Activated CD4-positive, alpha-beta T cell treated with anti-CD3 and anti-CD28 coated beads, Interleukin-2, amount 10 ng/mL, durations not matched to agents 24 days and 14 days (primary cell): ENCODE results near the gene KRT3. TPM values are rescaled to one million over a fixed set of nuclear protein-coding genes. Genes with fewer than 3 reads are reported as not detected.

Experiments
- DNase-seq: peaks from one replicate; pipeline ENCODE4 v3.0.0; 2022
- H3K27ac Mint-ChIP-seq: one replicate; pipeline ENCODE4 v1.8.0; 2022; ENCODE audit warnings: mild to moderate bottlenecking, mixed read lengths
- H3K27me3 Mint-ChIP-seq: one replicate; pipeline ENCODE4 v1.8.0; 2022; ENCODE audit warnings: mixed read lengths
- H3K36me3 Mint-ChIP-seq: one replicate; pipeline ENCODE4 v1.8.0; 2022; ENCODE audit warnings: low read depth, mild to moderate bottlenecking, mixed read lengths
- H3K4me1 Mint-ChIP-seq: one replicate; pipeline ENCODE4 v1.8.0; 2021; ENCODE audit warnings: mixed read lengths
- H3K4me3 Mint-ChIP-seq: one replicate; pipeline ENCODE4 v1.8.0; 2022; ENCODE audit warnings: mild to moderate bottlenecking, moderate library complexity, mixed read lengths
- H3K9me3 Mint-ChIP-seq: one replicate; pipeline ENCODE4 v1.8.0; 2021; ENCODE audit warnings: mixed read lengths
- intact Hi-C: fragments of 100-400 bp; cut with micrococcal nuclease; formaldehyde crosslinking; loops from one replicate; pipeline ENCODE4 v1.15.1; 2023
- total RNA-seq: library from RNA; stranded (reverse); gene quantifications from 2 replicates; pipeline ENCODE4 v1.2.3, GENCODE V29; 2022

Gene KRT3
- total RNA-seq, 1 donor from 2014 or later = 0.14 TPM

DNA sequence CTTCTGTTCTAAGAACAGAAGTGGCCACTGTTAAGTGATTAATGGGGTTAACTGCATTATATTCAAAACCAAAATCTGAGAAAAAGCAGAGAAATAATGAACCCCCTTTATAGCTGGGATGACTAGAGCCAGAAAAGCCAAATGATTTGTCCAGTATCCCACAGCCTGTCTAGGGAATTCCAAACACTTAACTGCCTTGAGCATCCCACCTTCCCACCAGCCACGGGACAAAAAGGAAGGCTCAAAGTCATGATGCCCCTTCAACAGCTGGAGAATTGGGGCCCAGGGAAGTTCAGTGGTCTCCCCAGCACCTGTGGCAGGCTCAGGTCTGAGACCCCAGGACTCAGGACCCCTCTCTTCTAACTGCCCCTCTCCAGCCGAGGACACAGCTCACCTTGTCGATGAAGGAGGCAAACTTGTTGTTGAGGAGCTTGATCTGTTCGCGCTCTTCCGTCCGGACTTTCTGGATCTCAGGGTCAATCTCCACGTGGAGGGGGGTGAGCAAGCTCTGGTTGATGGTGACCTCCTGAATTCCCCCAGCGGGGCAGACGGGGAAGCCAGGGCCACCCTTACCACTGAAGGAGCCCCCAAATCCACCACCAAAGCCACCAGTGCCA, 17.4 kb upstream of the KRT3 start:
- no peaks in the 10 kb centered on the region for H3K36me3 Mint-ChIP-seq
- no peaks in the 10 kb centered on the region for H3K4me1 Mint-ChIP-seq
- peaks cover 5% of the 10 kb centered on the region for H3K27me3 Mint-ChIP-seq
- no peak overlapping the region for H3K27ac Mint-ChIP-seq
- H3K9me3 Mint-ChIP-seq = no peaks in the 10 kb centered on the region
- intact Hi-C loops = no loop called here
- no peak for DNase-seq
- H3K4me3 Mint-ChIP-seq = no peak overlapping the region

- H3K4me3 Mint-ChIP-seq = no peak overlapping the region
- intact Hi-C loops = no loop called here
- no peaks in the 10 kb centered on the region for H3K9me3 Mint-ChIP-seq
- no peak for DNase-seq
- H3K36me3 Mint-ChIP-seq = no peaks in the 10 kb centered on the region
- H3K27me3 Mint-ChIP-seq = peaks cover 5% of the 10 kb centered on the region
- no peak overlapping the region for H3K27ac Mint-ChIP-seq
- H3K4me1 Mint-ChIP-seq = no peaks in the 10 kb centered on the region
Measured at GRCh38 chr12:52812749-52813148, 16.8 kb upstream of the KRT3 start.

DNA sequence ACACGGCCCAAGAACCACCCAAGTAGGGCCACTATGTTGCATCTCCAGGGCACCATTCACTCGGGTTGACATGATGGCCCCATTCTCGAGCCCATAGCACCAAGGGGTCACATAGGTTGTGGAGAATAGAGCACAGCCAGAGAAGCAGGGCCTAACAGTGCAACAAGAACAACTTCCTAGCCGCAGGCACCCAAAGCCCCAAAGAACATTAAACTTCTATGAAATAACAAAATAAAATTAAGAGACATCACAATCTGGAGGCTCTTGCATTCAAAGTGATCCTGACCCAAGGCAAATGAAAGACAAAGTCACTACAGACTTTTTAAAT, 16.1 kb upstream of the KRT3 start:
- Mint-ChIP-seq H3K36me3 (no peaks in the 10 kb centered on the region), H3K27me3 (peaks cover 5% of the 10 kb centered on the region), H3K27ac (no peak overlapping the region), H3K9me3 (no peaks in the 10 kb centered on the region), H3K4me1 (no peaks in the 10 kb centered on the region), H3K4me3 (no peak overlapping the region)
- no peak for DNase-seq
- intact Hi-C loops = no loop called here

GRCh38 chr12:52811191-52812072, 15.5 kb upstream of the KRT3 start:
- no peaks in the 10 kb centered on the region for H3K4me1 Mint-ChIP-seq
- no peaks in the 10 kb centered on the region for H3K36me3 Mint-ChIP-seq
- no peak for DNase-seq
- H3K27ac Mint-ChIP-seq = no peak overlapping the region
- H3K9me3 Mint-ChIP-seq = no peaks in the 10 kb centered on the region
- H3K27me3 Mint-ChIP-seq = peaks cover 5% of the 10 kb centered on the region
- H3K4me3 Mint-ChIP-seq = no peak overlapping the region
- intact Hi-C loops = no loop called here

DNA sequence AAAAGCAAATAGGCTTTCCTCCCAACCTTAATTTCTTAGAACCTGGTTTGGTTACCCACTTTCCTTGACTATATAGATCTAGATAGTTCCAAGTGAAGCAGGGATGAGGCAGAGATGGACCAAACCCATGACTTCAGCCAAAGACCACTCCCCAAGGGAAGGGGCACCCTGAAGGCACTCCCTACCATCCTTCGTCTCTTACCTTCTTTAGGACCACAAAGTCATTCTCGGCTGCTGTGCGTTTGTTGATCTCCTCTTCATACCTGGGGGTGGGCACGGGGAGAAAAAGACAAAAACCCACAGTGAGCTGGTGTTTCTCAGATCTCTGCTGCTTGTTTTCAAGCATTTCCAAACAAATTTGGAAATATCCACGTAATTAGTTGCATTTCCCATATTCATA, 14.6 kb upstream of the KRT3 start:
- H3K4me3 Mint-ChIP-seq = no peak overlapping the region
- H3K27ac Mint-ChIP-seq = no peak overlapping the region
- no peaks in the 10 kb centered on the region for H3K9me3 Mint-ChIP-seq
- no peak for DNase-seq
- H3K36me3 Mint-ChIP-seq = no peaks in the 10 kb centered on the region
- intact Hi-C loops = no loop called here
- H3K4me1 Mint-ChIP-seq = no peaks in the 10 kb centered on the region
- H3K27me3 Mint-ChIP-seq = peaks cover 5% of the 10 kb centered on the region

DNA sequence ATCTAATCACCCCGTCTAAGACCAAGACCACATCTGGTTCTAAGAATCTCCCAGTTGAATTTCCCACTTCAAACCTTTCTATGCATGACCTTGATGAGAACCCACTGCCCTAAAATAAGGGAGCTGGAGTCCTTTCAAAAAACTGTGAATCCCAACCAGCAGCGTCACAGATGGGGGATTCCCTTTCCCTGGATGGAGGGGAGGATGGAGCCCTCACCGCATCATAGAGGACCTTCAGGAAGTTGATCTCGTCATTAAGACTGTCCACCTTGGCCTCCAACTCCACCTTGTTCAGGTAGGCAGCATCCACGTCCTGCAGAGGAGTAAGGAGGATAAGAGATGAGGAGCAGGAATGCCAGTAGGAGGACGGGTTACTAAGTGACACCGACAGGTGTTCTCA, 13.2 kb upstream of the KRT3 start:
- H3K4me3 Mint-ChIP-seq = no peak overlapping the region
- H3K36me3 Mint-ChIP-seq = no peaks in the 10 kb centered on the region
- H3K4me1 Mint-ChIP-seq = no peaks in the 10 kb centered on the region
- intact Hi-C loops = no loop called here
- H3K27ac Mint-ChIP-seq = no peak overlapping the region
- H3K27me3 Mint-ChIP-seq = peaks cover 3% of the 10 kb centered on the region
- no peak for DNase-seq
- H3K9me3 Mint-ChIP-seq = no peaks in the 10 kb centered on the region

GRCh38 chr12:52808573-52809160, 12.8 kb upstream of the KRT3 start:
- Mint-ChIP-seq H3K9me3 (no peaks in the 10 kb centered on the region), H3K4me1 (no peaks in the 10 kb centered on the region), H3K27me3 (peaks cover 3% of the 10 kb centered on the region), H3K36me3 (no peaks in the 10 kb centered on the region), H3K27ac (no peak overlapping the region), H3K4me3 (no peak overlapping the region)
- intact Hi-C loops = no loop called here
- DNase-seq = no peak

GRCh38 chr12:52807544-52808470, 11.9 kb upstream of the KRT3 start:
- intact Hi-C loops = no loop called here
- no peaks in the 10 kb centered on the region for H3K4me1 Mint-ChIP-seq
- no peaks in the 10 kb centered on the region for H3K36me3 Mint-ChIP-seq
- H3K9me3 Mint-ChIP-seq = no peaks in the 10 kb centered on the region
- no peak overlapping the region for H3K4me3 Mint-ChIP-seq
- H3K27ac Mint-ChIP-seq = no peak overlapping the region
- peaks cover 3% of the 10 kb centered on the region for H3K27me3 Mint-ChIP-seq
- DNase-seq = no peak

- intact Hi-C loops = no loop called here
- no peak overlapping the region for H3K4me3 Mint-ChIP-seq
- DNase-seq = no peak
- H3K27ac Mint-ChIP-seq = no peak overlapping the region
- H3K4me1 Mint-ChIP-seq = no peaks in the 10 kb centered on the region
- H3K27me3 Mint-ChIP-seq = peaks cover 3% of the 10 kb centered on the region
- H3K36me3 Mint-ChIP-seq = no peaks in the 10 kb centered on the region
- H3K9me3 Mint-ChIP-seq = no peaks in the 10 kb centered on the region
Measured at GRCh38 chr12:52806821-52807543, 11.1 kb upstream of the KRT3 start.

GRCh38 chr12:52806169-52806811, 10.4 kb upstream of the KRT3 start:
- no peak overlapping the region for H3K4me3 Mint-ChIP-seq
- peaks cover 3% of the 10 kb centered on the region for H3K27me3 Mint-ChIP-seq
- no peaks in the 10 kb centered on the region for H3K4me1 Mint-ChIP-seq

GRCh38 chr12:52805739-52806138, 9.8 kb upstream of the KRT3 start:
- intact Hi-C loops = no loop called here
- Mint-ChIP-seq H3K9me3 (no peaks in the 10 kb centered on the region), H3K4me1 (no peaks in the 10 kb centered on the region), H3K27me3 (peaks cover 2% of the 10 kb centered on the region), H3K27ac (no peak overlapping the region), H3K4me3 (no peak overlapping the region), H3K36me3 (no peaks in the 10 kb centered on the region)
- DNase-seq = no peak

More at GRCh38 chr12:52806169-52806811, 10.4 kb upstream of the KRT3 start:
- Mint-ChIP-seq H3K36me3 (no peaks in the 10 kb centered on the region), H3K9me3 (no peaks in the 10 kb centered on the region), H3K27ac (no peak overlapping the region)
- intact Hi-C loops = no loop called here
- DNase-seq = no peak

DNA sequence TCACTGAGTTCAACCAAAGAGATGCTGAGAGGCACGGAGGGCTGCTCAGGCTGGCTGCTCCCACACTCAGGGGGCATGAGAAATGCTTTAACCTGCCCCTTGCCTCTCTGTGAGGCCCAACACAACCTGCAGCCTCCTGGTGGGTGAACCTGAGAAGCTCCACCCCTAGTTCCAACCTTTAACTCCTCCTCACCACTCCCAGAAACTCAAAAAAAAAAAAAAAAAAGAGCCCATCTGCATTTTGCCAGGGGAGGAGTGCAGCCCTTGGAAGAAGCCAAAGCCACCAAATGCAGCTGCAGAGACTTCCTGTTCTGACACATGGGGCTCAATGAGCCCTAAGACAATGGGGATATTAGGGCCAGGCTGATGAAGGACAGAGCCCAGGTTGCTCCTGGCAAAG, 9.1 kb upstream of the KRT3 start:
- Mint-ChIP-seq H3K4me1 (no peaks in the 10 kb centered on the region), H3K4me3 (no peak overlapping the region), H3K9me3 (no peaks in the 10 kb centered on the region), H3K27ac (no peak overlapping the region), H3K27me3 (no peaks in the 10 kb centered on the region), H3K36me3 (no peaks in the 10 kb centered on the region)
- intact Hi-C loops = no loop called here
- no peak for DNase-seq

GRCh38 chr12:52802442-52802841, 6.5 kb upstream of the KRT3 start:
- Mint-ChIP-seq H3K36me3 (no peaks in the 10 kb centered on the region), H3K4me1 (no peaks in the 10 kb centered on the region), H3K4me3 (no peak overlapping the region), H3K27me3 (no peaks in the 10 kb centered on the region), H3K27ac (no peak overlapping the region), H3K9me3 (no peaks in the 10 kb centered on the region)
- intact Hi-C loops = no loop called here
- DNase-seq = no peak
